SK-N-MC (cell line): ENCODE measurements around the gene ERC2.

Experiments used
- EZH2 ChIP-seq: fragments of 200-600 bp; sonication (generic); IDR thresholded peaks from one replicate; pipeline ENCODE4 v1.6.1; 2017; ENCODE audit warnings: antibody characterized with exemption
- POLR2AphosphoS5 ChIP-seq: IDR thresholded peaks from 2 replicates; pipeline ENCODE4 v1.6.1; 2012; ENCODE audit warnings: mild to moderate bottlenecking, low read depth, low read length, borderline replicate concordance

DNA sequence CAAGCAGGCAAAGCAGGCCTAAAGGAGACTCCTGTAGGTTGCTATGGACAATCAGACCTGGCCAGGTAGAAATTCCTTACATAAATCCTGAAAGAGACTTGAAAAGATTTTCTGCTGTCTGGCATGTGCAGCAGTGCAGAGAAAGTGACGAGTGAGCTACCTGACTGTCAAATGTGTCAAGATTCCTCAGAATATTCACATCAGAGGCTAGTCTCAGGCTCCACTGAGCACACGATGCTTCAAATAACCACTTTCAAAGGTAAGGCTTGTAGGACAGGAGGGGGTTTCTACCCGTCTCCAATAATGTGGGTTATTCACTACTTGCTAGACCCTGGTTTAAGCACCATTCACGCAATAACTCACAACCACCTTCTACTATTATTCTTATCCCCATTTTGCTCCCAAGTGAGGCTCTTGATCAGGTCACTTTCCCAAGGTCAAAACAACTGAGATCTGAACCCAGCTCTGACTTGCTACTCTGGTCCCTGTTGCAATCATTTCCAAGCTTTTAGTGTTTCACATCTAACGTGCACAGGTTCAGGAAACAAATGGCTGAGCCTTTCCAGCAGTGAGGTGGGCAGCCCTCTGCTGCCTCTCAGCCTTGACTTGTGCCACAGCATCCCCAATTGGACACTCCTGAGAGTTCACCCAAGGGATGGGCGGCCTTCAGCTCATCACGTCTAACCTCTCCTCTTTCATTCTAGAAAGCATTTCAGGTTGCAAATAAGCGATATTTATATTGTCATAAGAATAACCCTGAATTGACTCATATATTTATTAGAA is 651.3 kb downstream of the ERC2 start:
- TF ChIP-seq EZH2 (no peak), POLR2AphosphoS5 (no peak)
